HG03439 (cell line): Measurements from ENCODE around the gene RC3H2.
"Not testable (repeated sequence)": the region's sequence is repeated elsewhere in the genome, so short reads cannot be mapped to it uniquely, and the experiment has no call there.

Experiments used
- ATAC-seq: cut with Tn5 transposase; IDR thresholded peaks from one replicate; pipeline ENCODE4 v1.9.1; 2021; ENCODE audit warnings: mild to moderate bottlenecking, moderate library complexity; ENCODE audit not compliant: unreplicated experiment

The RC3H2 gene

GRCh38 chr9:122848256-122848943 lies 56.8 kb downstream of the RC3H2 start:
- ATAC-seq, result no peak

GRCh38 chr9:122846371-122846940 lies 58.7 kb downstream of the RC3H2 start:
- ATAC-seq, result no peak

GRCh38 chr9:122845116-122845515 lies 60.0 kb downstream of the RC3H2 start:
- no peak for ATAC-seq

- ATAC-seq, result no peak
Measured at GRCh38 chr9:122844137-122844536, 61.0 kb downstream of the RC3H2 start.

GRCh38 chr9:122841501-122841900 lies 63.7 kb downstream of the RC3H2 start:
- no peak for ATAC-seq

- ATAC-seq, result not testable (repeated sequence)
Measured at GRCh38 chr9:122838441-122838840, 66.7 kb downstream of the RC3H2 start.

GRCh38 chr9:122837266-122837850 lies 67.8 kb downstream of the RC3H2 start:
- ATAC-seq, result no peak

- ATAC-seq, result no peak
Measured at GRCh38 chr9:122835313-122835731, 69.8 kb downstream of the RC3H2 start.

- ATAC-seq, result no peak
Measured at GRCh38 chr9:122832194-122832593, 73.0 kb downstream of the RC3H2 start.

GRCh38 chr9:122828965-122829284 lies 76.2 kb downstream of the RC3H2 start:
- not testable (repeated sequence) for ATAC-seq

- peak; percentile 10 for ATAC-seq
Measured at GRCh38 chr9:122827761-122828093, 77.4 kb downstream of the RC3H2 start.

- ATAC-seq, result no peak
Measured at GRCh38 chr9:122822938-122823337, 82.2 kb downstream of the RC3H2 start.

- ATAC-seq, result no peak
Measured at GRCh38 chr9:122822056-122822455, 83.1 kb downstream of the RC3H2 start.

GRCh38 chr9:122821278-122821943 lies 83.7 kb downstream of the RC3H2 start:
- no peak for ATAC-seq

GRCh38 chr9:122820490-122820845 lies 84.7 kb downstream of the RC3H2 start:
- ATAC-seq, result no peak

- no peak for ATAC-seq
Measured at GRCh38 chr9:122819791-122820489, 85.2 kb downstream of the RC3H2 start.

- no peak for ATAC-seq
Measured at GRCh38 chr9:122819326-122819725, 85.8 kb downstream of the RC3H2 start.

- ATAC-seq, result no peak
Measured at GRCh38 chr9:122816163-122816867, 88.8 kb downstream of the RC3H2 start.

GRCh38 chr9:122815544-122815943 lies 89.6 kb downstream of the RC3H2 start:
- ATAC-seq, result no peak

GRCh38 chr9:122814545-122814944 lies 90.6 kb downstream of the RC3H2 start:
- no peak for ATAC-seq

- ATAC-seq, result no peak
Measured at GRCh38 chr9:122812736-122813135, 92.4 kb downstream of the RC3H2 start.
